ENCODE data around the gene FRMD4A. TPM values are rescaled to one million over a fixed set of nuclear protein-coding genes. Genes with fewer than 3 reads are reported as not detected.

Gene FRMD4A
- total RNA-seq, 2 experiments from 2014 or later, result 0.17 TPM; not detected in 1

- Histone ChIP-seq H3K4me2 (ENCODE audit: low read length) (no peak overlapping the region), H4K20me1 (ENCODE audit: insufficient read depth, low read length) (no peaks in the 10 kb centered on the region), H3K9me2 (ENCODE audit: insufficient read depth, low read length) (no peaks in the 10 kb centered on the region), H3K36me3 (ENCODE audit: insufficient read depth, low read length) (no peaks in the 10 kb centered on the region), H3K27ac (ENCODE audit: low read depth, low read length, poor library complexity, severe bottlenecking) (no peak overlapping the region), H3K79me2 (ENCODE audit: insufficient read depth, low read depth, low read length) (no peaks in the 10 kb centered on the region), H3K4me3 (ENCODE audit: low read depth, low read length, poor library complexity, severe bottlenecking) (no peak overlapping the region), H2AFZ (ENCODE audit: low read length) (no peak overlapping the region), H3K4me1 (ENCODE audit: insufficient read depth, low read length, poor library complexity, severe bottlenecking) (no peaks in the 10 kb centered on the region), H3K9me3 (ENCODE audit: low read length) (no peaks in the 10 kb centered on the region)
- CTCF ChIA-PET (ENCODE audit: unreplicated experiment), result no interaction called here
- TF ChIP-seq EZH2phosphoT487 (IDR thresholded peaks at IDR 0.05; ENCODE audit: borderline replicate concordance, low read depth, low read length) (no peak), CTCF (conservative IDR thresholded peaks at IDR 0.05; ENCODE audit: low read length) (no peak)
- POLR2A ChIA-PET, result interaction anchor here (0.6 kb wide), 1 partner anchor 12 kb away, joined by 3 read pairs; no protein-coding TSS in a partner anchor
- no peak for DNase-seq (ENCODE audit: low spot score)
- intact Hi-C loops (cut with micrococcal nuclease; ENCODE audit: unreplicated experiment), result no loop called here
- no TSS peak for BruUV-seq (replicated peaks)
These were observed 611.3 kb downstream of the FRMD4A start for GRCh38 chr10:13719425-13719824.

GRCh38 chr10:13718820-13719219 is 611.9 kb downstream of the FRMD4A start:
- Histone ChIP-seq H3K4me3 (ENCODE audit: low read depth, low read length, poor library complexity, severe bottlenecking) (no peak overlapping the region), H3K9me3 (ENCODE audit: low read length) (no peaks in the 10 kb centered on the region), H2AFZ (ENCODE audit: low read length) (peak overlapping the region; percentile 32; the same call in 1 of the 2 replicates), H3K27ac (ENCODE audit: low read depth, low read length, poor library complexity, severe bottlenecking) (no peak overlapping the region), H3K9me2 (ENCODE audit: insufficient read depth, low read length) (no peaks in the 10 kb centered on the region), H3K36me3 (ENCODE audit: insufficient read depth, low read length) (no peaks in the 10 kb centered on the region), H3K4me1 (ENCODE audit: insufficient read depth, low read length, poor library complexity, severe bottlenecking) (no peaks in the 10 kb centered on the region), H3K79me2 (ENCODE audit: insufficient read depth, low read depth, low read length) (no peaks in the 10 kb centered on the region), H4K20me1 (ENCODE audit: insufficient read depth, low read length) (no peaks in the 10 kb centered on the region), H3K4me2 (ENCODE audit: low read length) (no peak overlapping the region)
- POLR2A ChIA-PET, result interaction anchor here (0.6 kb wide), 1 partner anchor 12 kb away, joined by 3 read pairs; no protein-coding TSS in a partner anchor
- intact Hi-C loops (cut with micrococcal nuclease; ENCODE audit: unreplicated experiment), result no loop called here
- TF ChIP-seq EZH2phosphoT487 (IDR thresholded peaks at IDR 0.05; ENCODE audit: borderline replicate concordance, low read depth, low read length) (no peak), CTCF (conservative IDR thresholded peaks at IDR 0.05; ENCODE audit: low read length) (no peak)
- no TSS peak for BruUV-seq (replicated peaks)
- CTCF ChIA-PET (ENCODE audit: unreplicated experiment), result no interaction called here
- no peak for DNase-seq (ENCODE audit: low spot score)

GRCh38 chr10:13717936-13718772 is 612.6 kb downstream of the FRMD4A start:
- no peak for DNase-seq (ENCODE audit: low spot score)
- Histone ChIP-seq H2AFZ (ENCODE audit: low read length) (peak overlapping the region; percentile 32; the same call in 1 of the 2 replicates), H3K9me2 (ENCODE audit: insufficient read depth, low read length) (no peaks in the 10 kb centered on the region), H3K79me2 (ENCODE audit: insufficient read depth, low read depth, low read length) (no peaks in the 10 kb centered on the region), H3K4me2 (ENCODE audit: low read length) (no peak overlapping the region), H3K36me3 (ENCODE audit: insufficient read depth, low read length) (no peaks in the 10 kb centered on the region), H3K9me3 (ENCODE audit: low read length) (no peaks in the 10 kb centered on the region), H3K4me3 (ENCODE audit: low read depth, low read length, poor library complexity, severe bottlenecking) (no peak overlapping the region), H4K20me1 (ENCODE audit: insufficient read depth, low read length) (no peaks in the 10 kb centered on the region), H3K27ac (ENCODE audit: low read depth, low read length, poor library complexity, severe bottlenecking) (no peak overlapping the region), H3K4me1 (ENCODE audit: insufficient read depth, low read length, poor library complexity, severe bottlenecking) (peaks cover 4% of the 10 kb centered on the region)
- CTCF ChIA-PET (ENCODE audit: unreplicated experiment), result no interaction called here
- POLR2A ChIA-PET, result no interaction called here
- no TSS peak for BruUV-seq (replicated peaks)
- intact Hi-C loops (cut with micrococcal nuclease; ENCODE audit: unreplicated experiment), result no loop called here
- TF ChIP-seq EZH2phosphoT487 (IDR thresholded peaks at IDR 0.05; ENCODE audit: borderline replicate concordance, low read depth, low read length) (no peak), CTCF (conservative IDR thresholded peaks at IDR 0.05; ENCODE audit: low read length) (no peak)
